Measurements from ENCODE around the gene C1orf94. TPM values are rescaled to one million over a fixed set of nuclear protein-coding genes. Genes with fewer than 3 reads are reported as not detected.

The C1orf94 gene
- total RNA-seq, 1 donor from 2014 or later, result not detected

DNA sequence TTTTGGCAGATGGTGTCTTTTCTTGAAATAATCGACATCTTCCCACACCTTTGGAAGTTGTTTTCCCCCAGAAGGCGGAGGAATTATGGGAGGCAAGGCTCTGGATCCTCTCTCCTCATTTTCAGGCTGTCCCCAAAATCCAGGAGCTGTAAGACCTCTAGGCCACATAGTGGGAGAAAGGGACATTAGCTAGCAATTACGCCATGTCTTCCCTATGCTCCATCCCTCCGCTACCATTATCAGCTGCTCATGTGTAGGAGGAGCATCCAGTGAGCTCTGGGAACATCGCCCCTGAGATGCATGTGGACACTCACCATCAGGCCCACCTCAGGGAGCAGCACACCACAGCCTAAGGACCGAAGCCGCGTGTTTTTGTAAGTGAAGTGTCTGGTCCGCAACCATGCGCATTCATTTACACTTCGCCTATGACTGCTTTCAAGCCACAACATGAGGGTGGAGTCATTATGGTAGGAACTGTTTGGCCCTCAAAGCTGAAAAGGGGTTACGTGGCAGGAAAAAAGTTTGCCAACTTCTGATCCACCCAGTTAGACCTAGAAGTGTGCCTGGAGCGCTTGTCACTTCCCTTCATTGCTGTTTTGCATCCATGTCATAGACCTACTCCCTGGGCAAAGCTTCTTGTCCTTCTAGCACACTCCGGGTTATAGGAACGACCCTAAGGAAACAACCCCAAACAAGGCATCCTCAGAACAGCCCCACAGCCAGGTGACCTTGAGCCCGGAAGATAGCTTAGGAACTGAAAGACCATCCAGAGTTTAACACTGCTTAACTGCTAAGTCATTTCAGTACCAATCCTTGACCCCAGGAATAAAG lies 85.5 kb downstream of the C1orf94 start:
- DNase-seq (ENCODE audit: low read depth in 2 of 2), result no peak

DNA sequence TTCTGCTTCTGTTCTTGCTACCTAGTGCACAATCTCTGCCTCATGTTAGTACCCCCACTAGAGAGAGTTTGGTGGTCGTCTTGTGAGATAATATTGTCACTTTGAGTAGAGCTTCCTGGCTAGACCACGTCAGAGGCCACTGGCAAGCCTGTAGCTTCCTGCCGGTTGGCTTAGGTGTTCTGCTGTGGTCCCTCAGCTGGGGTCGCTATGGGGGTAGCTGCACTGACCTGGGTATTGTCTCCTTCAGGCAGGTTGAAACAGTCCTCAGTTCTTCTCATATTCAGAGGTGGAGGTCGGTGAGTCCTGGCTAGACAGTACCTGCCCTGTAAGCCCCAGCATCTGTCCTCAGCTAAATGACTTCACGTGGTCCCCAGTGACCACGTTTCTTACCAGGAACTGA lies 86.2 kb downstream of the C1orf94 start:
- no peak for DNase-seq (ENCODE audit: low read depth in 2 of 2)

DNA sequence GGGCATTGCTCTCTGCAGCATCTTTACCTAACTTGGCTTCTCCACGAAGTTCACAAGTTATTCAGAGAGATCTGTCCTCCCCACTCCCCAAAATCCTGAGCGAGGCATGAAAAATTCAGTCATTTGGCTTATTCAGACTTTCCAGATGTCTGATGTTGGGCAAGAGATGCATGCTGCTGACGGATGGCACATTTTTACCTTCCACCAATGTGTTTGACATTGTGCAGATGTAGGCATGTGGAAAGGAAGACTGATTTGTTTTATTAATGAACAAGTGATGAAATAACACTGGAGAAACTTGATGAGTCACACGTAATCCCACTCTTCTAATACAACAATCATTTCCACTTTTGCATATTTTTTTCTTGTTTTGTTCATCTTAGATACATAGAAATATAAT lies 86.7 kb downstream of the C1orf94 start:
- DNase-seq (ENCODE audit: low read depth in 2 of 2), result no peak

DNA sequence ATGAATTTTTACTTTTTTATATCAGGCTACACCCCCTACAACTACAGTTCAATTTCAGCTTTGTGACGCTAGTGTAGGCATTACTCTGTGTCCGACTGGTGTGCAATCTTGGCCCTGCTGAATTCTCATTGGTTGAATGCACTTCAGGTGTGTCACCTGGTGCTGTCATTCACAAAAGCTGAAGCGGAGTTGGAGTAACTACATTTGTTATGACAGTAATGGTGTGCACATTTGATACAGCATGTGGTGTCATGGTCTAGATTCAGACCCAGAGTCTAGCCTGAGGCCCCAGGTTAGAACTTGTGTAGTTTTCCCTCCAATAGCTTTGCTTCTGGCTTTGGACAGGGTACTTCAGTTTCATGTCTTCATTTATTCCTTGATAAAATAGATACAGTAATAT lies 88.7 kb downstream of the C1orf94 start:
- no peak for DNase-seq (ENCODE audit: low read depth in 2 of 2)

DNA sequence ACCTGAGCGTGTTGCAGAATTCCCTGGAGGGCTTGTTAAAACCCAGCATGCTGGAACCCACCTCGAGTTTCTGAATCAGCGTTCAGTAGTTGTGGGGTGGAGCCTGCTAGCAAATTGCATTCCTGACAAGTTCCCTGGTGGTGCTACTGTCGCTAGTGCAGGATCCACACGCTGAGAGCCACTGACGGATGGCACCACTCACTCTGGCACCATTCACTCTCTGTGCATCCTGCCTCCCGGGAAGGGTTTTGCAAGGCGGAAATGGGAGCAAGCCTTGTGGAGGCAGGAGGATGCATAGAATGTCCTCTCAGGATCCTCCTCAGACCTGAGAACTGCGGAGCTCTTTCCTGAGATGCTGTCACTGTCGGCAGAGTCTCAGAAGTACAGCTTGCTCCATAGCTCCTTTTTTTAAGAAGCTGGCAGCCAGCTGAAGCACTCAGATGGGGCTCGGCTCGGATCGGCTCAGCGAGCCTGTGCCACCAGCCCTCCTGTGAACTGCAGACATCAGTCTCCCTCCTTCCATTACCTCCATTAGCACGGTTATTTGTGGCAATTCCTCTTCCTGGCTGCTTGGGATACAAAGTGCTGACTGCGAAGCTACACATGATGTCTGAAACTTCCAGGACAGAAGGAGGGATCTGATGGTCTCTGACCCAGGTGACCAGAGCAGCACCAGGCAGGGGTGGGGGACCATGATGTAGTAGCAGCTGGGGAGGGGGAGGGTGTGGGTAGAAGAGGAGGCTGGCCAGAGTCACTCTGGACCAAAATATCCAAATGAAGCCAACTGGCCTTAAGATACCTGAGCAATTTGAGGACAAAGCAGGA lies 89.6 kb downstream of the C1orf94 start:
- no peak for DNase-seq (ENCODE audit: low read depth in 2 of 2)

DNA sequence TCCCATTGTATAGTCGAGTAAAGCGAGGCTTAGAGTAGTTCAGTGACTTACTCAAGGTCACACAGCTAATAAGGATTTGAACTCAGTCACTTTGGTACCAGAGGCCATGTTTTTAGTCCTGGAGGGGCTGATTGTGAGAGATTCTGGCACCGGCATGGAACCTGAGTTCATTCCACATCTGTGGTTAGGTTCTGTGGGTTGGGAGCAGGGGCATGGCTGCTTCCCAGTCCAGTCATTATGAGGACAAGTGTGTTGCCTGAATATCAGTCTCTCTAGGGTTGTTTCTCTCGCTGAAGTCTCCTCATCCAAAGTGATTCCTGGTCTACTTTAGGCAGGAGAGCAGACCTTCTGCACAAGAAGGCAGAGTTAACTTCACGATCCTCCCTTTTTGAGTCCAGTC lies 90.6 kb downstream of the C1orf94 start:
- no peak for DNase-seq (ENCODE audit: low read depth in 2 of 2)

DNA sequence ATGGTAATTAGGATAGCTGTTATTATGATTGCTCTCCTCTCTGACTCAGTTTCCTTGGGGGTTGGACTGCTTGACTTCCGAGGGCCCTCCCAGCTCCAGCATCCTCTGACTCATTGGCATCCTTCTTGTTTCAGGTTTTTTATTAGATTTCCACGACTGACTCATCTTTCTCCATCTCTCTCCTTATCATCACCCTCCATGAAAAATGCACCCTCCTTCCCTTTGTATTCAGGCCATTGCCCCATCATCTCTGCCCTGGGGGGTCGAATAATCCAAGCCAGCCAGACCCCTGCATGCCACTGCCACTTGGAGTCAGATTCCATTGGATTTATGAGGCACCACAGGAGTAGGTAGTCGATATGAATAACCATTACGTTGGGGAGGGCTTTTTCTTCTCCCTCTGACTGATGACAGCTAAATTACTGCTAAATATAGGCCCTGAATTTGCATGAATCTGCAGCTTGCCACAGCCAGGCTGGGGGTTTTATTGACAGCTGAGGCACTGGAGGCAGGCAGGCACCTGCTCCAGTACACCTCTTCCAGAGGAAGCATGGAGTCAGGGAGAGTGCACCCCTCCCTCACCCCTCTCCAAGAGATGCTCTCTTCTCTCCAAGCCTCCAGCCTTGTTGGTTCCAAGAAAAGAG lies 91.7 kb downstream of the C1orf94 start:
- DNase-seq (ENCODE audit: low read depth in 2 of 2), result peak in 1 of 2 donors; percentile 3

Other genes starting within 250 kb of the C1orf94 start
- gene CSMD2, start 11.7 kb upstream of the C1orf94 start, total RNA-seq, result under 0.01 TPM in 2 replicates

Data from lung microvascular endothelial cell (primary cell).